Measurements from ENCODE around the gene CCIN. TPM values are rescaled to one million over a fixed set of nuclear protein-coding genes. Genes with fewer than 3 reads are reported as not detected.
"Not testable (repeated sequence)": the region's sequence is repeated elsewhere in the genome, so short reads cannot be mapped to it uniquely, and the experiment has no call there.

The CCIN gene
- total RNA-seq, 1 experiment from 2014 or later, result 0.13 TPM

DNA sequence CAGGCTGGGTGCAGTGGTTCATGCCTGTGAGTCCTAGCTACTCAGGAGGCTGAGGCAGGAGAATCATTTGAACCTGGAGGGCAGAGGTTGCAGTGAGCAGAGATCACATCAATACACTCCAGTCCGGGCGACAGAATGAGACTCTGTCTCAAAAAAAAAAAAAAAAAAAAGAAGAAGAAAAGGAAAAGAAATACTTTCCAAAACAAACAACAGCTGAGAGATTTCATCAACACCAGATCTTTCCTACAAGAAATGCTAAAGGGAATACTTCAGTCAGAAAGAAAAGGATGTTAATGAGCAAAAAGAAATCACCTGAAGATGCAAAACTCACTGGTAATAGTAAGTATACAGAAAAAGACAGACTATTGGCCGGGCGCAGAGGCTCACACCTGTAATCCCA is 8.4 kb downstream of the CCIN start:
- H3K27me3 ChIP-seq (ENCODE audit: control insufficient read depth, insufficient read depth, low read length), result no peaks in the 10 kb centered on the region
- no peaks in the 10 kb centered on the region for H3K36me3 ChIP-seq (ENCODE audit: control insufficient read depth, insufficient read depth, low read length)
- in situ Hi-C loops (cut with HindIII; ENCODE audit: low pct_unique_long_range_greater_than_20kb, low sequenced_read_pairs), result no loop called here
- BruUV-seq (replicated peaks), result no TSS peak
- H3K4me1 ChIP-seq (ENCODE audit: control insufficient read depth, insufficient read depth, low read length), result no peaks in the 10 kb centered on the region
- no peak for ATAC-seq
- no peak for TF ChIP-seq SIN3A (IDR thresholded peaks at IDR 0.05; ENCODE audit: borderline replicate concordance, insufficient read depth, low read depth, low read length)
- TF ChIP-seq POLR2AphosphoS5 (IDR thresholded peaks at IDR 0.05; ENCODE audit: low read depth, low read length), result no peak
- TF ChIP-seq TCF7L2 (IDR thresholded peaks at IDR 0.05; ENCODE audit: low read depth, low read length), result no peak
- TF ChIP-seq, protein P1, sequence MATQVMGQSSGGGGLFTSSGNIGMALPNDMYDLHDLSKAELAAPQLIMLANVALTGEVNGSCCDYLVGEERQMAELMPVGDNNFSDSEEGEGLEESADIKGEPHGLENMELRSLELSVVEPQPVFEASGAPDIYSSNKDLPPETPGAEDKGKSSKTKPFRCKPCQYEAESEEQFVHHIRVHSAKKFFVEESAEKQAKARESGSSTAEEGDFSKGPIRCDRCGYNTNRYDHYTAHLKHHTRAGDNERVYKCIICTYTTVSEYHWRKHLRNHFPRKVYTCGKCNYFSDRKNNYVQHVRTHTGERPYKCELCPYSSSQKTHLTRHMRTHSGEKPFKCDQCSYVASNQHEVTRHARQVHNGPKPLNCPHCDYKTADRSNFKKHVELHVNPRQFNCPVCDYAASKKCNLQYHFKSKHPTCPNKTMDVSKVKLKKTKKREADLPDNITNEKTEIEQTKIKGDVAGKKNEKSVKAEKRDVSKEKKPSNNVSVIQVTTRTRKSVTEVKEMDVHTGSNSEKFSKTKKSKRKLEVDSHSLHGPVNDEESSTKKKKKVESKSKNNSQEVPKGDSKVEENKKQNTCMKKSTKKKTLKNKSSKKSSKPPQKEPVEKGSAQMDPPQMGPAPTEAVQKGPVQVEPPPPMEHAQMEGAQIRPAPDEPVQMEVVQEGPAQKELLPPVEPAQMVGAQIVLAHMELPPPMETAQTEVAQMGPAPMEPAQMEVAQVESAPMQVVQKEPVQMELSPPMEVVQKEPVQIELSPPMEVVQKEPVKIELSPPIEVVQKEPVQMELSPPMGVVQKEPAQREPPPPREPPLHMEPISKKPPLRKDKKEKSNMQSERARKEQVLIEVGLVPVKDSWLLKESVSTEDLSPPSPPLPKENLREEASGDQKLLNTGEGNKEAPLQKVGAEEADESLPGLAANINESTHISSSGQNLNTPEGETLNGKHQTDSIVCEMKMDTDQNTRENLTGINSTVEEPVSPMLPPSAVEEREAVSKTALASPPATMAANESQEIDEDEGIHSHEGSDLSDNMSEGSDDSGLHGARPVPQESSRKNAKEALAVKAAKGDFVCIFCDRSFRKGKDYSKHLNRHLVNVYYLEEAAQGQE (IDR thresholded peaks at IDR 0.05; ENCODE audit: insufficient read depth in 1 of 2, low read depth in 2 of 2, low read length in 1 of 2), result no peak
- TF ChIP-seq, protein P2, sequence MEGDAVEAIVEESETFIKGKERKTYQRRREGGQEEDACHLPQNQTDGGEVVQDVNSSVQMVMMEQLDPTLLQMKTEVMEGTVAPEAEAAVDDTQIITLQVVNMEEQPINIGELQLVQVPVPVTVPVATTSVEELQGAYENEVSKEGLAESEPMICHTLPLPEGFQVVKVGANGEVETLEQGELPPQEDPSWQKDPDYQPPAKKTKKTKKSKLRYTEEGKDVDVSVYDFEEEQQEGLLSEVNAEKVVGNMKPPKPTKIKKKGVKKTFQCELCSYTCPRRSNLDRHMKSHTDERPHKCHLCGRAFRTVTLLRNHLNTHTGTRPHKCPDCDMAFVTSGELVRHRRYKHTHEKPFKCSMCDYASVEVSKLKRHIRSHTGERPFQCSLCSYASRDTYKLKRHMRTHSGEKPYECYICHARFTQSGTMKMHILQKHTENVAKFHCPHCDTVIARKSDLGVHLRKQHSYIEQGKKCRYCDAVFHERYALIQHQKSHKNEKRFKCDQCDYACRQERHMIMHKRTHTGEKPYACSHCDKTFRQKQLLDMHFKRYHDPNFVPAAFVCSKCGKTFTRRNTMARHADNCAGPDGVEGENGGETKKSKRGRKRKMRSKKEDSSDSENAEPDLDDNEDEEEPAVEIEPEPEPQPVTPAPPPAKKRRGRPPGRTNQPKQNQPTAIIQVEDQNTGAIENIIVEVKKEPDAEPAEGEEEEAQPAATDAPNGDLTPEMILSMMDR (IDR thresholded peaks at IDR 0.05), result no peak
- H3K4me3 ChIP-seq (ENCODE audit: low read depth in 2 of 2, low read length in 2 of 2), result no peak overlapping the region
- ChIA-PET POLR2A (interaction anchor here (0.6 to 0.7 kb wide), 4 partner anchors 13 to 226 kb away, joined by 3 to 8 read pairs (median 6); no protein-coding TSS in a partner anchor), CTCF (interaction anchor here (1.0 kb wide), 1 partner anchor 13 kb away, joined by 4 read pairs; the partner anchor contains the start of gene CLTA)
- H3K9me3 ChIP-seq (ENCODE audit: control insufficient read depth, insufficient read depth, low read depth, low read length), result no peaks in the 10 kb centered on the region
- DNase-seq (ENCODE audit: low read depth, low spot score), result no peak
- intact Hi-C loops (cut with micrococcal nuclease; ENCODE audit: unreplicated experiment), result no loop called here
- H3K27ac ChIP-seq (ENCODE audit: low read length), result no peak overlapping the region

DNA sequence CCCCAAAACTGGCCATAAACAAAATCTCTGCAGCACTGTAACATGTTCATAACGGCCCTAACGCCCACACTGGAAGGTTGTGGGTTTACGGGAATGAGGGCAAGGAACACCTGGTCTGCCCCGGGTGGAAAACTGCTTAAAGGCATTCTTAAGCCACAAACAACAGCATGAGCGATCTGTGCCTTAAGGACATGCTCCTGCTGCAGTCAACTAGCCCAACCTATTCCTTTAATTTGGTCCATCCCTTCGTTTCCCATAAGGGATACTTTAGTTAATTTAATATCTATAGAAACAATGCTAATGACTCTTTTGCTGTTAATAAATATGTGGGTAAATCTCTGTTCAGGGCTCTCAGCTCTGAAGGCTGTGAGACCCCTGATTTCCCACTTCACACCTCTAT is 11.1 kb downstream of the CCIN start:
- H3K4me3 ChIP-seq (ENCODE audit: low read depth in 2 of 2, low read length in 2 of 2); intact Hi-C loops (cut with micrococcal nuclease; ENCODE audit: unreplicated experiment); ATAC-seq; H3K9me3 ChIP-seq (ENCODE audit: control insufficient read depth, insufficient read depth, low read depth, low read length); DNase-seq (ENCODE audit: low read depth, low spot score); CTCF ChIA-PET; H3K27me3 ChIP-seq (ENCODE audit: control insufficient read depth, insufficient read depth, low read length); H3K36me3 ChIP-seq (ENCODE audit: control insufficient read depth, insufficient read depth, low read length); BruUV-seq (replicated peaks); H3K27ac ChIP-seq (ENCODE audit: low read length); in situ Hi-C loops (cut with HindIII; ENCODE audit: low pct_unique_long_range_greater_than_20kb, low sequenced_read_pairs); H3K4me1 ChIP-seq (ENCODE audit: control insufficient read depth, insufficient read depth, low read length): not testable (repeated sequence)
- POLR2A ChIA-PET, result interaction anchor here (0.6 kb wide), 1 partner anchor 111 kb away, joined by 3 read pairs; no protein-coding TSS in a partner anchor

DNA sequence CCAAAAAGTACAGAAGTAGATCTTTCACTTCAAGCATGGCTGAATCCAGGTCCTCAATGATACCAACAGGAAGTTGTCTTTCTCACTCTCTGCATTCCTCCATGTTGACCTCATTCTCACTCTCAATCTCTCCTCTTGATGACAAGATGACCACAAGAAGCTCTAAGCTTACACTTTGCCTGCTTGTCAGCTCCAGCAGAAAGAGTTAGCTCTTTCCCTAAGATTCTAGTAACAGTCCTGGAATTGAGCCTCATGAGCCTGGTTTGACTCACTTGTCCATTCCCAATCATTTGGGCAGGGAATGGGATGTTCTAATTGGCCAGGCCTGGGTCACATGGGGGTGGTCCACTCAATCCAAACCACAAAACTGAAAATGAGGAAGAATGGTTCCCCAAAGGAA is 18.2 kb downstream of the CCIN start:
- H3K4me3 ChIP-seq (ENCODE audit: low read depth in 2 of 2, low read length in 2 of 2), result no peak overlapping the region
- in situ Hi-C loops (cut with HindIII; ENCODE audit: low pct_unique_long_range_greater_than_20kb, low sequenced_read_pairs) (no loop called here), intact Hi-C loops (cut with micrococcal nuclease; ENCODE audit: unreplicated experiment) (no loop called here)
- DNase-seq (ENCODE audit: low read depth, low spot score) (no peak), ATAC-seq (no peak)
- no peaks in the 10 kb centered on the region; the same call in 1 of the 2 replicates for H3K36me3 ChIP-seq (ENCODE audit: control insufficient read depth, insufficient read depth, low read length)
- TF ChIP-seq, protein P2 (IDR thresholded peaks at IDR 0.05), result no peak
- TF ChIP-seq TCF7L2 (IDR thresholded peaks at IDR 0.05; ENCODE audit: low read depth, low read length) (no peak), POLR2AphosphoS5 (IDR thresholded peaks at IDR 0.05; ENCODE audit: low read depth, low read length) (no peak), SIN3A (IDR thresholded peaks at IDR 0.05; ENCODE audit: borderline replicate concordance, insufficient read depth, low read depth, low read length) (no peak)
- TF ChIP-seq, protein P1 (IDR thresholded peaks at IDR 0.05; ENCODE audit: insufficient read depth in 1 of 2, low read depth in 2 of 2, low read length in 1 of 2), result no peak
- CTCF ChIA-PET, result no interaction called here
- H3K27me3 ChIP-seq (ENCODE audit: control insufficient read depth, insufficient read depth, low read length), result no peaks in the 10 kb centered on the region
- no peaks in the 10 kb centered on the region for H3K9me3 ChIP-seq (ENCODE audit: control insufficient read depth, insufficient read depth, low read depth, low read length)
- BruUV-seq (replicated peaks), result no TSS peak
- POLR2A ChIA-PET, result interaction anchor here (0.6 kb wide), 1 partner anchor 13 kb away, joined by 4 read pairs; no protein-coding TSS in a partner anchor
- no peak overlapping the region for H3K27ac ChIP-seq (ENCODE audit: low read length)
- peaks cover 10% of the 10 kb centered on the region for H3K4me1 ChIP-seq (ENCODE audit: control insufficient read depth, insufficient read depth, low read length)

Data from Panc1 (cell line).